ENCODE data around the gene CDH4. TPM values are rescaled to one million over a fixed set of nuclear protein-coding genes. Genes with fewer than 3 reads are reported as not detected.

CDH4 gene
- total RNA-seq, 3 donors from 2014 or later (not counting 1 experiment from before 2014, with no cell fraction given): 0.18 TPM; not detected in 2

- Mint-ChIP-seq H3K27ac (no peak overlapping the region), H3K4me3 (no peak overlapping the region), H3K4me1 (no peaks in the 10 kb centered on the region), H3K36me3 (no peaks in the 10 kb centered on the region), H3K27me3 (ENCODE audit: low read depth in 2 of 2) (no peaks in the 10 kb centered on the region), H3K9me3 (peaks cover 0 to 7% of the 10 kb centered on the region in 2 donors)
- H3K4me1 ChIP-seq (ENCODE audit: control insufficient read depth, insufficient read depth, low read length): no peaks in the 10 kb centered on the region
- TF ChIP-seq, protein P1, sequence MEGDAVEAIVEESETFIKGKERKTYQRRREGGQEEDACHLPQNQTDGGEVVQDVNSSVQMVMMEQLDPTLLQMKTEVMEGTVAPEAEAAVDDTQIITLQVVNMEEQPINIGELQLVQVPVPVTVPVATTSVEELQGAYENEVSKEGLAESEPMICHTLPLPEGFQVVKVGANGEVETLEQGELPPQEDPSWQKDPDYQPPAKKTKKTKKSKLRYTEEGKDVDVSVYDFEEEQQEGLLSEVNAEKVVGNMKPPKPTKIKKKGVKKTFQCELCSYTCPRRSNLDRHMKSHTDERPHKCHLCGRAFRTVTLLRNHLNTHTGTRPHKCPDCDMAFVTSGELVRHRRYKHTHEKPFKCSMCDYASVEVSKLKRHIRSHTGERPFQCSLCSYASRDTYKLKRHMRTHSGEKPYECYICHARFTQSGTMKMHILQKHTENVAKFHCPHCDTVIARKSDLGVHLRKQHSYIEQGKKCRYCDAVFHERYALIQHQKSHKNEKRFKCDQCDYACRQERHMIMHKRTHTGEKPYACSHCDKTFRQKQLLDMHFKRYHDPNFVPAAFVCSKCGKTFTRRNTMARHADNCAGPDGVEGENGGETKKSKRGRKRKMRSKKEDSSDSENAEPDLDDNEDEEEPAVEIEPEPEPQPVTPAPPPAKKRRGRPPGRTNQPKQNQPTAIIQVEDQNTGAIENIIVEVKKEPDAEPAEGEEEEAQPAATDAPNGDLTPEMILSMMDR (IDR thresholded peaks at IDR 0.05): no peak
- no peak overlapping the region for H3K4me3 ChIP-seq (ENCODE audit: low read length)
- DNase-seq: no peak
- intact Hi-C loops (cut with micrococcal nuclease): no loop called here
- no peak for ATAC-seq
- no peak overlapping the region for H3K27ac ChIP-seq (ENCODE audit: low read length)
- H3K27me3 ChIP-seq (ENCODE audit: control insufficient read depth, insufficient read depth, low read length): no peaks in the 10 kb centered on the region
- H3K9me3 ChIP-seq (ENCODE audit: control insufficient read depth, insufficient read depth, low read length): peaks cover 44% of the 10 kb centered on the region
- 89% methylated on average over 7 of the region's 7 CpGs for WGBS (ENCODE audit: insufficient coverage)
- no peaks in the 10 kb centered on the region for H3K36me3 ChIP-seq (ENCODE audit: control insufficient read depth, insufficient read depth, low read length)
Measured at GRCh38 chr20:61593516-61593915, 341.5 kb downstream of the CDH4 start.

GRCh38 chr20:61594198-61594597, 342.1 kb downstream of the CDH4 start:
- no peaks in the 10 kb centered on the region for H3K36me3 Mint-ChIP-seq
- no peaks in the 10 kb centered on the region for H3K4me1 ChIP-seq (ENCODE audit: control insufficient read depth, insufficient read depth, low read length)
- peaks cover 44% of the 10 kb centered on the region for H3K9me3 ChIP-seq (ENCODE audit: control insufficient read depth, insufficient read depth, low read length)
- no peaks in the 10 kb centered on the region for H3K4me1 Mint-ChIP-seq
- DNase-seq: no peak
- H3K27me3 ChIP-seq (ENCODE audit: control insufficient read depth, insufficient read depth, low read length): no peaks in the 10 kb centered on the region
- ATAC-seq: no peak
- H3K36me3 ChIP-seq (ENCODE audit: control insufficient read depth, insufficient read depth, low read length): no peaks in the 10 kb centered on the region
- peaks cover 0 to 7% of the 10 kb centered on the region in 2 donors for H3K9me3 Mint-ChIP-seq
- H3K27me3 Mint-ChIP-seq (ENCODE audit: low read depth in 2 of 2): no peaks in the 10 kb centered on the region
- no peak overlapping the region for H3K4me3 Mint-ChIP-seq
- intact Hi-C loops (cut with micrococcal nuclease): no loop called here
- H3K27ac Mint-ChIP-seq: no peak overlapping the region
- WGBS (ENCODE audit: insufficient coverage): 83% methylated on average over 8 of the region's 8 CpGs
- no peak overlapping the region for H3K27ac ChIP-seq (ENCODE audit: low read length)
- H3K4me3 ChIP-seq (ENCODE audit: low read length): no peak overlapping the region
- TF ChIP-seq, protein P1 (IDR thresholded peaks at IDR 0.05): no peak

DNA sequence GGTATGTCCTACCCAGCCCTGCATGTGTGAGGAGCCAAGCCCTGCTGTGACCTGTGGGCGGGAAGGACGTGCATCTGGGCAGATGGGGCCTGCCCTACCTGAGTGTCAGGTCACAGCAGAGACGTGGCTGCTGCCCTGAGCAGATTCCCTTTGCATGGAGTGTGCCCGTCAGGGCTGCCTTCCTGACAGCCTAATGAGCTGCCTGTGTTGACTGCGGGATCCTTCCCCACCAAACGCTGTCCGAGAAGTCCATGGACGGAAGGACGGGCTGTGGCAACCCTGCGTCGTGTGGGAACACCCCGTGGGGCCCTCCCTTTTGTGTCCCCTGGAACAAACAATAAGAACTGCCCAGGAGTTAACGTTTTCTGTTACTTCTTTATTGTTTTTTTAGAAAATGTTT, 343.2 kb downstream of the CDH4 start:
- TF ChIP-seq, protein P1 (IDR thresholded peaks at IDR 0.05): no peak
- H3K36me3 ChIP-seq (ENCODE audit: control insufficient read depth, insufficient read depth, low read length): no peaks in the 10 kb centered on the region
- H3K36me3 Mint-ChIP-seq: no peaks in the 10 kb centered on the region
- no peaks in the 10 kb centered on the region for H3K4me1 Mint-ChIP-seq
- intact Hi-C loops (cut with micrococcal nuclease): no loop called here
- no peak overlapping the region for H3K27ac Mint-ChIP-seq
- no peaks in the 10 kb centered on the region for H3K27me3 Mint-ChIP-seq (ENCODE audit: low read depth in 2 of 2)
- H3K9me3 Mint-ChIP-seq: peaks cover 0 to 7% of the 10 kb centered on the region in 2 donors
- 86% methylated on average over 13 of the region's 13 CpGs for WGBS (ENCODE audit: insufficient coverage)
- H3K4me3 ChIP-seq (ENCODE audit: low read length): no peak overlapping the region
- ATAC-seq (no peak), DNase-seq (no peak)
- no peaks in the 10 kb centered on the region for H3K27me3 ChIP-seq (ENCODE audit: control insufficient read depth, insufficient read depth, low read length)
- no peak overlapping the region for H3K27ac ChIP-seq (ENCODE audit: low read length)
- H3K4me3 Mint-ChIP-seq: no peak overlapping the region
- H3K4me1 ChIP-seq (ENCODE audit: control insufficient read depth, insufficient read depth, low read length): no peaks in the 10 kb centered on the region
- peaks cover 40% of the 10 kb centered on the region for H3K9me3 ChIP-seq (ENCODE audit: control insufficient read depth, insufficient read depth, low read length)

DNA sequence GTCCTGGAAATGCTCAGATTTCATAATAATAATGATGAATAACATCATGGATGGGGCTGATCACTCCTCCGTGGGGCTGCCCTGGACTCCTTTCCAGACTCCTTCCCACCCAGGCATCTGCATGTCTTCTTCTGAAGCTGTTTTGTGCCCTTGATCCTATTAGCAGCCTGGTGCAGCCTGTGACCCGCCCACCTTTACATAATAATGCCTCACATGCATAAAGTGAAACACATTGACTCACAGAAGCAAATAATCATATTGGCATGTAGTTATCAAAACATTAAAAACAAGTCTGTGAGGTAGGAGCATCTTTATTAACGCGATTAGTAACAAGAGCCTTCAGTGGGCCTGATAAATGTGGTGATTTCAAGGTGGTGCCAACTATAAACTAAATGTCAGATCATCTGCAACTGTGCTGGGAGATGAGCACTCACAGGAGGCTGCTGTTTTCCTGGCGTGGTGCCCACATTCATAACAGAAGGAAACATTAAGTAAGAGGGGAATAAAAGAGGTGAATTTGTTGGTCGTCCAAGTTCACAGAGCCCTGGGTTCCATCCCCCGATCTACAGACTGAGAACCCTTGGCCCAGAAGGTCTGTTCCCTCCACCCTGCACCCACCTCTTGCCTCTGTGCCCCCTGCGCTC, 344.7 kb downstream of the CDH4 start:
- no peaks in the 10 kb centered on the region for H3K27me3 Mint-ChIP-seq (ENCODE audit: low read depth in 2 of 2)
- Histone ChIP-seq H3K9me3 (ENCODE audit: control insufficient read depth, insufficient read depth, low read length) (peaks cover 40% of the 10 kb centered on the region), H3K36me3 (ENCODE audit: control insufficient read depth, insufficient read depth, low read length) (no peaks in the 10 kb centered on the region), H3K27ac (ENCODE audit: low read length) (no peak overlapping the region), H3K4me3 (ENCODE audit: low read length) (no peak overlapping the region), H3K27me3 (ENCODE audit: control insufficient read depth, insufficient read depth, low read length) (no peaks in the 10 kb centered on the region), H3K4me1 (ENCODE audit: control insufficient read depth, insufficient read depth, low read length) (no peaks in the 10 kb centered on the region)
- DNase-seq: no peak
- intact Hi-C loops (cut with micrococcal nuclease): no loop called here
- H3K4me3 Mint-ChIP-seq: no peak overlapping the region
- no peaks in the 10 kb centered on the region for H3K4me1 Mint-ChIP-seq
- 87% methylated on average over 8 of the region's 8 CpGs for WGBS (ENCODE audit: insufficient coverage)
- H3K27ac Mint-ChIP-seq: no peak overlapping the region
- no peaks in the 10 kb centered on the region for H3K36me3 Mint-ChIP-seq
- ATAC-seq: no peak
- TF ChIP-seq, protein P1 (IDR thresholded peaks at IDR 0.05): no peak
- peaks cover 0 to 4% of the 10 kb centered on the region in 2 donors for H3K9me3 Mint-ChIP-seq
